ENCODE measurements around the gene HTR3E.

DNA sequence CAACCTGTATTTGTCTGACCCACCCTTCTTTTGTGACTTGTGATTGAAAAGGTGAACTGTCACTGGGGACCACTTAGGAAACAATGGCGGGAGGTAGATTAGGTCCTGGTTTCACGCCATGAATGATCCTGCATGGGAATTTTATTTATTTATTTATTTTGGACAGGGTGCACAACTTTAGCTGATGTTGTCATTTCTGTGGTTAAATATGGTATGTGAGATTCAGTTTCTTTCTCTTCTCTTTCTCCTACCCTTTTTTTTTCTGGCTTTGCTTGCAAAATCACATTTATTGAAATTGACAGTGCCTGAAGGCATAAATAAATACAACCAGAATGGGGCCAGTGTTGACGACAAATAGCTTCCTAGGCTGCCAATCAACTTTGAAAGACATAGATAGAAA, 18.0 kb upstream of the HTR3E start:
- TF ChIP-seq, protein P1, sequence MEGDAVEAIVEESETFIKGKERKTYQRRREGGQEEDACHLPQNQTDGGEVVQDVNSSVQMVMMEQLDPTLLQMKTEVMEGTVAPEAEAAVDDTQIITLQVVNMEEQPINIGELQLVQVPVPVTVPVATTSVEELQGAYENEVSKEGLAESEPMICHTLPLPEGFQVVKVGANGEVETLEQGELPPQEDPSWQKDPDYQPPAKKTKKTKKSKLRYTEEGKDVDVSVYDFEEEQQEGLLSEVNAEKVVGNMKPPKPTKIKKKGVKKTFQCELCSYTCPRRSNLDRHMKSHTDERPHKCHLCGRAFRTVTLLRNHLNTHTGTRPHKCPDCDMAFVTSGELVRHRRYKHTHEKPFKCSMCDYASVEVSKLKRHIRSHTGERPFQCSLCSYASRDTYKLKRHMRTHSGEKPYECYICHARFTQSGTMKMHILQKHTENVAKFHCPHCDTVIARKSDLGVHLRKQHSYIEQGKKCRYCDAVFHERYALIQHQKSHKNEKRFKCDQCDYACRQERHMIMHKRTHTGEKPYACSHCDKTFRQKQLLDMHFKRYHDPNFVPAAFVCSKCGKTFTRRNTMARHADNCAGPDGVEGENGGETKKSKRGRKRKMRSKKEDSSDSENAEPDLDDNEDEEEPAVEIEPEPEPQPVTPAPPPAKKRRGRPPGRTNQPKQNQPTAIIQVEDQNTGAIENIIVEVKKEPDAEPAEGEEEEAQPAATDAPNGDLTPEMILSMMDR (conservative IDR thresholded peaks at IDR 0.05; ENCODE audit: low read length): no peak
- no peak for TF ChIP-seq EZH2phosphoT487 (IDR thresholded peaks at IDR 0.05; ENCODE audit: borderline replicate concordance)

All from Loucy (cell line).